B cell (primary cell): ENCODE results near the gene PLVAP. TPM values are rescaled to one million over a fixed set of nuclear protein-coding genes. Genes with fewer than 3 reads are reported as not detected.

Experiments used
- ATAC-seq: fragments of 200-7000 bp; cut with Tn5 transposase; one replicate; pipeline ENCODE4 v1.10.0; 2021; ENCODE audit warnings: low read depth, mild to moderate bottlenecking, moderate number of reproducible peaks, moderate library complexity
- CTCF ChIA-PET: fragments of 350-600 bp; sonication (Branson Sonifier 250); formaldehyde crosslinking; loops from one replicate; lab custom pipeline; 2021; ENCODE audit warnings: antibody characterized with exemption, inconsistent platforms; lab: Charles Lee
- POLR2A ChIA-PET: fragments of 350-600 bp; sonication (Branson Sonifier 250); formaldehyde crosslinking; loops from one replicate; lab custom pipeline; 2021; ENCODE audit warnings: antibody characterized with exemption; lab: Charles Lee
- DNase-seq: peaks from one replicate; pipeline ENCODE4 v3.0.0; 2013
- H2AFZ ChIP-seq: 2 replicates; pipeline ENCODE4 v1.6.1; 2012; ENCODE audit warnings: mild to moderate bottlenecking, low read depth, low read length; ENCODE audit not compliant: insufficient read depth, poor library complexity, severe bottlenecking
- H3K27ac ChIP-seq, 2 donors: 1 replicate in 1 of 2; 2 replicates in 1 of 2; pipeline ENCODE4 v1.5.1; 2012 to 2013; ENCODE audit warnings: low read length in 2 of 2, mild to moderate bottlenecking in 2 of 2, moderate library complexity in 1 of 2
- H3K27me3 ChIP-seq, 4 experiments: fragments of 200-600 bp in 1 of 4; sonication (generic) in 1 of 4; replicated peaks in 1 of 4; 1 replicate in 2 of 4; 2 replicates in 2 of 4; pipeline versions ENCODE4 v1.6.1 to v1.7.0; 2013 to 2016; ENCODE audit warnings: low read length in 3 of 4, mild to moderate bottlenecking in 2 of 4, mixed read lengths in 1 of 4, moderate library complexity in 1 of 4; ENCODE audit not compliant: insufficient read depth in 4 of 4, control insufficient read depth in 3 of 4; ENCODE audit errors: control extremely low read depth in 1 of 4
- H3K36me3 ChIP-seq, 2 experiments: replicated peaks in 1 of 2; 1 replicate in 1 of 2; 2 replicates in 1 of 2; pipeline versions ENCODE4 v1.6.1 to v1.7.1; 2013; ENCODE audit warnings: low read length in 1 of 2; ENCODE audit not compliant: insufficient read depth in 2 of 2, control insufficient read depth in 1 of 2; ENCODE audit errors: control extremely low read depth in 1 of 2, extremely low read depth in 1 of 2
- H3K4me1 ChIP-seq, 2 donors: fragments of 200-600 bp in 1 of 2; sonication (generic) in 1 of 2; 1 replicate in 1 of 2; 2 replicates in 1 of 2; pipeline versions ENCODE4 v1.5.1 to v1.6.1; 2013 to 2017; ENCODE audit warnings: low read length in 2 of 2; ENCODE audit not compliant: control insufficient read depth in 2 of 2, insufficient read depth in 2 of 2
- H3K4me2 ChIP-seq: replicated peaks from 2 replicates; pipeline ENCODE3; 2012; ENCODE audit warnings: mild to moderate bottlenecking, low read depth, low read length; ENCODE audit not compliant: poor library complexity, severe bottlenecking
- H3K4me3 ChIP-seq, 5 experiments: fragments of 200-600 bp in 1 of 5; sonication (generic) in 1 of 5; 1 replicate in 3 of 5; 2 replicates in 2 of 5; pipeline versions ENCODE4 v1.5.1 to v1.7.0; 2011 to 2016; ENCODE audit warnings: low read length in 4 of 5, mild to moderate bottlenecking in 4 of 5, low read depth in 2 of 5, control low read depth in 1 of 5, moderate library complexity in 1 of 5; ENCODE audit not compliant: insufficient read depth in 1 of 5; ENCODE audit errors: control extremely low read depth in 1 of 5, extremely low read depth in 1 of 5
- H3K79me2 ChIP-seq: fragments of 200-600 bp; sonication (generic); one replicate; pipeline ENCODE4 v1.6.0; 2016; ENCODE audit warnings: low read length; ENCODE audit not compliant: control insufficient read depth, insufficient read depth
- H3K9ac ChIP-seq: fragments of 200-600 bp; sonication (generic); 2 replicates; pipeline ENCODE4 v1.6.1; 2017; ENCODE audit warnings: mild to moderate bottlenecking, low read length, moderate library complexity
- H3K9me3 ChIP-seq, 3 donors: one replicate each; pipeline versions ENCODE4 v1.6.1 to v1.7.1; 2013; ENCODE audit warnings: low read length in 2 of 3; ENCODE audit not compliant: control insufficient read depth in 2 of 3, insufficient read depth in 1 of 3; ENCODE audit errors: control extremely low read depth in 1 of 3
- H4K20me1 ChIP-seq: 2 replicates; pipeline ENCODE4 v1.6.0; 2012; ENCODE audit warnings: mild to moderate bottlenecking, low read length; ENCODE audit not compliant: insufficient read depth, control insufficient read depth, poor library complexity, severe bottlenecking
- H3K27ac Mint-ChIP-seq: one replicate; pipeline ENCODE4 v1.8.0; 2021; ENCODE audit warnings: mixed read lengths
- H3K27me3 Mint-ChIP-seq: one replicate; pipeline ENCODE4 v1.8.0; 2021; ENCODE audit warnings: mixed read lengths
- H3K4me1 Mint-ChIP-seq: one replicate; pipeline ENCODE4 v1.8.0; 2021; ENCODE audit warnings: mixed read lengths
- H3K4me3 Mint-ChIP-seq: one replicate; pipeline ENCODE4 v1.8.0; 2021; ENCODE audit warnings: mixed read lengths
- H3K9me3 Mint-ChIP-seq: one replicate; pipeline ENCODE4 v1.8.0; 2022; ENCODE audit warnings: mixed read lengths; ENCODE audit not compliant: insufficient read depth
- EZH2 ChIP-seq: IDR thresholded peaks from 2 replicates; pipeline ENCODE4 v1.6.1; 2012; ENCODE audit warnings: borderline replicate concordance, low read depth, mild to moderate bottlenecking, moderate library complexity, low read length; ENCODE audit not compliant: insufficient read depth, poor library complexity, severe bottlenecking
- WGBS: methylation state at CpG from one replicate; pipeline ENCODE4 v1.1.5; 2013; ENCODE audit warnings: missing lambda C conversion rate; ENCODE audit not compliant: insufficient coverage; 5-methylcytosine and 5-hydroxymethylcytosine counted together
- intact Hi-C: fragments of 100-400 bp; cut with micrococcal nuclease; formaldehyde crosslinking; loops from one replicate; pipeline ENCODE4 v1.10.0; 2022
- polyA plus RNA-seq: library from polyadenylated mRNA; depleted of rRNA; stranded (reverse); fragments of >200 nt; gene quantifications from 2 replicates; pipeline ENCODE4 v1.2.3, GENCODE V29; 2012
- total RNA-seq, 2 donors: library from RNA; stranded (reverse); fragments of 120-200 nt in 1 of 2; gene quantifications; 1 replicate in 1 of 2; 2 replicates in 1 of 2; pipeline versions ENCODE4 v1.2.3 to v1.2.4, GENCODE V29; 2013 to 2022
- TF ChIP-seq, protein P1 (sequence below): fragments of 200-600 bp; IDR thresholded peaks from one replicate; pipeline ENCODE4 v1.8.0; 2022; ENCODE audit warnings: antibody characterized with exemption, mild to moderate bottlenecking

PLVAP gene
- total and polyA plus RNA-seq, 2 donors (not counting 1 experiment from before 2014, with no cell fraction given): 0.06 TPM; not detected in 1

DNA sequence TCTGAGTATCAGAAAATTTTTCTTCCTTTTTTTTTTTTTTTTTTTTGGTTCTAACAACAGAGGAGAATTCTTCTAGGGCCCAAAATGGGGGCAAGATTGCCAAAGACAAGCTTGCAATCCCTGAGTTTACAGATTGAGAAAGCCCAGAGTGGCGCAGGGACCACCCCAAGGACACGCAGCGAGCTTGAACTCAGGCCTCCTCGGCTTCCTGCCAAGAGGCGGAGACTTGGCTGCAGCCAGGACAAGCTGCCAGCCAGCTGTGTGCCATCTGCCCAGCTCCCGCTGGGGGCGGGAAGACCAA lies 72.0 kb downstream of the PLVAP start:
- TF ChIP-seq EZH2: no peak
- TF ChIP-seq, protein P1, sequence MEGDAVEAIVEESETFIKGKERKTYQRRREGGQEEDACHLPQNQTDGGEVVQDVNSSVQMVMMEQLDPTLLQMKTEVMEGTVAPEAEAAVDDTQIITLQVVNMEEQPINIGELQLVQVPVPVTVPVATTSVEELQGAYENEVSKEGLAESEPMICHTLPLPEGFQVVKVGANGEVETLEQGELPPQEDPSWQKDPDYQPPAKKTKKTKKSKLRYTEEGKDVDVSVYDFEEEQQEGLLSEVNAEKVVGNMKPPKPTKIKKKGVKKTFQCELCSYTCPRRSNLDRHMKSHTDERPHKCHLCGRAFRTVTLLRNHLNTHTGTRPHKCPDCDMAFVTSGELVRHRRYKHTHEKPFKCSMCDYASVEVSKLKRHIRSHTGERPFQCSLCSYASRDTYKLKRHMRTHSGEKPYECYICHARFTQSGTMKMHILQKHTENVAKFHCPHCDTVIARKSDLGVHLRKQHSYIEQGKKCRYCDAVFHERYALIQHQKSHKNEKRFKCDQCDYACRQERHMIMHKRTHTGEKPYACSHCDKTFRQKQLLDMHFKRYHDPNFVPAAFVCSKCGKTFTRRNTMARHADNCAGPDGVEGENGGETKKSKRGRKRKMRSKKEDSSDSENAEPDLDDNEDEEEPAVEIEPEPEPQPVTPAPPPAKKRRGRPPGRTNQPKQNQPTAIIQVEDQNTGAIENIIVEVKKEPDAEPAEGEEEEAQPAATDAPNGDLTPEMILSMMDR: no peak
- intact Hi-C loops: loop anchor here (1.0 to 10.0 kb wide), 9 partner anchors 13 to 718 kb away; partner anchors contain the start of genes BABAM1, HAUS8, MYO9B and OCEL1
- H3K4me1 Mint-ChIP-seq: peaks cover 50% of the 10 kb centered on the region
- H3K27me3 Mint-ChIP-seq: no peaks in the 10 kb centered on the region
- Histone ChIP-seq H4K20me1 (peaks cover 8% of the 10 kb centered on the region), H3K9ac (no peak overlapping the region), H2AFZ (peak overlapping the region; percentile 83), H3K4me1 (peaks cover 33 to 51% of the 10 kb centered on the region in 2 donors), H3K27me3 (no peaks in the 10 kb centered on the region), H3K79me2 (peaks cover 44% of the 10 kb centered on the region), H3K4me3 (peak overlapping the region in 3 of 5 experiments; percentile 6 to 38 (median 20)), H3K36me3 (no peaks in the 10 kb centered on the region), H3K9me3 (no peaks in the 10 kb centered on the region), H3K27ac (peak overlapping the region; percentile 37 to 57), H3K4me2 (peak overlapping the region; percentile 96)
- CTCF ChIA-PET: interaction anchor here (0.6 to 2.9 kb wide), 18 partner anchors 11 to 234 kb away, joined by 3 to 18 read pairs (median 4); partner anchors contain the start of genes ANKLE1, ANO8, BABAM1 and USE1
- no peaks in the 10 kb centered on the region for H3K9me3 Mint-ChIP-seq
- H3K4me3 Mint-ChIP-seq: peak overlapping the region; percentile 91
- POLR2A ChIA-PET: interaction anchor here (0.6 to 1.5 kb wide), 16 partner anchors 13 to 1356 kb away, joined by 3 to 12 read pairs (median 7); partner anchors contain the start of genes BABAM1 and USE1
- H3K27ac Mint-ChIP-seq: peak overlapping the region; percentile 90
- ATAC-seq (no peak), DNase-seq (no peak)
- WGBS: 5% methylated on average over 7 of the region's 7 CpGs
